OCI-M2 (cell line): ENCODE measurements around the gene ZNF524.
A peak's percentile ranks its signal among the peaks of the same experiment; 100 is the strongest.

Experiments used
- DNase-seq: peaks from one replicate; lab custom pipeline; 2025; ENCODE audit not compliant: unreplicated experiment; lab: John Stamatoyannopoulos, UW

Gene ZNF524

DNA sequence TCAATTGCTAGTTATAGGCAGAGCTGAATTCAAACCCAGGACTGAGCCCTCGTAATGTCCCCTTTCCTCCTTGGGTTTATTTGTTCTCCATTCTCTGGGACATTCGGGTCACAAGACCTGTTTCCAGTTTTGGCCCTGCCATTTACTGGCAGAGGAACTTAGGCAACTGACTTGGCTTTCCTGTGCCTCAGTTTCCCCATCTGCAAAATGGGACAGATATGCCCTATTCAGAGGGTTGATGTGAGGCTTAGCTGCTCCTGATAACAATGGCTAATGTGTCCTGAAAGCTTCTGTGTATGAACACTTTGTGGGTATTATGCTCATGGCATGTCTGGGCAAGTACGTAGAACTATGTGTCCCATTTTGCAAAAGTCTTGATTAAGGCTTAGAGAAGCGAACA lies 996 bp downstream of the ZNF524 start:
- no peak for DNase-seq

DNA sequence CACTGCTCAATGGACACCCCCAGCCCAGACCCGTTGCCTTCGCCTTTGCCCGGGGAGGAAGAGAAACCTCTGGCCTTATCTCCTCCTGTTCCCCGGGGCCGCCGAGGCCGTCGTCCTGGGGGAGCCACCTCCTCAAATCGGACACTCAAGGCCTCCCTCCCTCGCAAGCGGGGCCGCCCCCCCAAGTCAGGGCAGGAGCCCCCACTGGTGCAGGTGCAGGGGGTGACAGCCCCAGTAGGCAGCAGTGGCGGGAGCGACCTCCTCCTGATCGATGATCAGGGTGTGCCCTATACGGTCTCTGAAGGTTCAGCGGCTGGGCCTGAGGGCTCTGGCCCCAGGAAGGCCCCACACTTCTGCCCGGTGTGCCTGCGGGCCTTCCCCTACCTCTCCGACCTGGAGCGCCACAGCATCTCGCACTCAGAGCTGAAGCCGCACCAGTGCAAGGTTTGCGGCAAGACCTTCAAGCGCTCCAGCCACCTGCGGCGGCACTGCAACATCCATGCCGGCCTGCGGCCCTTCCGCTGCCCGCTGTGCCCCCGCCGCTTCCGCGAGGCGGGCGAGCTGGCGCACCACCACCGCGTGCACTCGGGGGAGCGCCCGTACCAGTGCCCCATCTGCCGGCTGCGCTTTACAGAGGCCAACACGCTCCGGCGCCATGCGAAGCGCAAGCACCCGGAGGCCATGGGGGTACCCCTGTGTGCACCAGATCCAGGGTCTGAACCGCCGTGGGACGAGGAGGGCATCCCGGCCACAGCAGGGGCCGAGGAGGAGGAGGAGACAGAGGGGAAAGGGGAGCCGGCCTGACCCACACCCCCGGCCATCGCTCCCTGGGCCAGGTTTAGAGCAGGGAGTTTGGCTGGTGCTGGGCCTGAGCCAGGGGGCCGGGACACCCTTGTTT lies 2.3 kb downstream of the ZNF524 start:
- DNase-seq = no peak

- no peak for DNase-seq
These were observed 3.0 kb downstream of the ZNF524 start for GRCh38 chr19:55603115-55603514.

GRCh38 chr19:55603581-55604292 lies 3.6 kb downstream of the ZNF524 start:
- DNase-seq = no peak

- DNase-seq = peak; percentile 96
These were observed 5.1 kb downstream of the ZNF524 start for GRCh38 chr19:55605207-55605636.

GRCh38 chr19:55605637-55606470 lies 5.8 kb downstream of the ZNF524 start, which contains the start of gene ZNF865:
Gene ZNF865, plus strand, starts transcription at chr19:55605647. Its CDS starts 7,972 bp downstream, at chr19:55613619.
- DNase-seq = no peak

DNA sequence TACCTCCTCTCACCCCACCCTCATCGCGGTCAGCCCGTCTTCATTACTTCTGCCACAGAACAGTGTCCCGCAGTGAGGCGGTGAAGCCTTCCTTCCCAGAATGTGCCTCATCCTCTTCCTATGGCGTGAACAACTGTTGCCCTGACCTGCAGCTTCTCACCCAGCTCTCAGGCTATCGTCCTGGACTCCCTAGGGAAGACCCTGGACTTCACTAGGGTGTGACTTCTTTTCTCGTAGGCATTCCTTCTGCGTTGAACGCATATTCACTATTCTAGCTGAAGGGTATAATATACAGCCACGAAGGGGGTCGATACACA lies 6.3 kb downstream of the ZNF524 start:
- DNase-seq = no peak

DNA sequence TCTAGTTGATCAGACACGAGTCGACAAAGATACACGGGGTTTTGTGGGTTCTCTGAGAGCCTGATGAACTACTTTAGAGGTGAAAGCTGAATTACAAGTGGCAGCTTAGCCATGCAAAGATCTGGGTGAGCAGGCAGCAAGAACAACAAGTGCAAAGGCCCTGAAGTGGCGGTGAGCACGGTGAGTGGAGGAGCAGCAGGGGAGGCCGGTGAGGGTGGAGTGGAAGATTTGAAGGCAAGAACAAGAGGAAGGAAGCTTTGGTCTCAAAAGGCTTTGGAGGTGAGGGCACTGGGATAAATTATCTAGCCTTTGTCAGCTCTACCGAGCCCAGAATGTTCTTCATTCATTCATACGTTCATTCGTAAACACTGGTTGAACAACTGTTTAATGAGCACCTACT lies 6.7 kb downstream of the ZNF524 start:
- no peak for DNase-seq

DNA sequence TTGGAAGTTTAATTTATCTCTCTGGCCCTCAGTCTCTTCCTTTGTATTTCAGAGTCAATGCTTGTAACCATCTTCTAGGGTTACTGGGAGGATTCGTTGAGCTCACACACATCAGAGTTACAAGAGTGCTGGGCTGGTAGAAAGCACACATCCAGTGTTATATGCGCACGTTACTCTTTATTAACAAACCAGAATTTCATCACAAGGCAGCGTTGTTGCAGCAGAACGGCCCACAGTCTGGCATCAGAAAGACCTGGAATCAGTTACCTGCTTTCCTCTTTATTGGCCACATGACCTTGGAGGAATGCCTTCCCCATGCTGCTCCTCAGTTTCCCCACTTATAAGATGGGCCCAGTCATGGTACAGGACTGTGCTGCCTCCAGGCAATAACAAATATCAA lies 9.2 kb downstream of the ZNF524 start:
- DNase-seq = no peak

DNA sequence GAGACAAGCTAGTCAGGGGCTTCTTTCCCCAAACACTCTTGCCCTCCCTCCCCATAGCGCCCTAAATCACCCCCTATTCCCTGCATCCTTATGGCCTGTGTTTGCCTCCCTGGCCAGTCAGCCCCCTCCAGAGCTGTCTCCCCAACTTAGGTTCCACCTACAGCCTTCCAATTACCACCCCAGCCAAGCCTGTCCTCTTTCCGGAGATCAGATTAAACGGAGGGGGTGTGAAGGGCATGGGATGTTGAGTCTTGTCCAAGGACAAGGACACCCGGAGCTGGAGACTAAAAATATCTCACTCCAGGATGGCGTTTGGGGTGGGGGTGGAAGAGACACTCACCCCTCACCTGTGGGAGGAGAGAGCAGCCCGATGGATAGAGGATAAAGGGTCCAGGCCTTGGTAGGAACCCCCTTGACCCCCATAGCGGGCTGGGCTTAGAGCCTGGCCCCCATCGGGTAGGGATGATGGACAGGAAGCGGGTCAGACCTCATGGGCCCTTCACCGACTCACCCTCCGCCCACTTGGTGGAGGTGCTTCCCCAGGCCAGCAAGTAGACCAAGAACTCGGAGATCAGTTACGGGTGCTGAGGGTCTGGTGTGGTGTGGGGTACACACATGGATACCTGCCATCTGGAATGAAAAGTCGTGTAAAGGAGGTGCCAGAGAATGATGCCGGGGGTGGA lies 11.4 kb downstream of the ZNF524 start:
- no peak for DNase-seq

- no peak for DNase-seq
These were observed 12.0 kb downstream of the ZNF524 start for GRCh38 chr19:55611983-55612645.

DNA sequence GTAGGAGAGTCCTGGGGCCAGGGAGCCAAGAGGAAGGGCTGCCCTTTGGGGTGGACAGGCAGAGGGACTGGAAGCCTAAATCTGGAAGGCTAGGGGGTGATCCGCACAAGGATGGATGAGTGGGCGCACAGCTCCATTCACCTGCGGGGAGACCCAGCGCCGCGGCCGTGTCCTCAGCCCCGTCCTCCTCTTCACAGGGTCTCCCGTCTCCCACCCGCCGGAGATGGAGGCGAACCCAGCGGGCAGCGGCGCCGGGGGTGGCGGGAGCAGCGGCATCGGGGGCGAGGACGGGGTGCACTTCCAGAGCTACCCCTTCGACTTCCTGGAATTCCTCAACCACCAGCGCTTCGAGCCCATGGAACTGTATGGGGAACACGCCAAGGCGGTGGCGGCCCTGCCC lies 13.3 kb downstream of the ZNF524 start:
- DNase-seq = no peak

GRCh38 chr19:55613930-55614710 lies 14.0 kb downstream of the ZNF524 start:
- no peak for DNase-seq

DNA sequence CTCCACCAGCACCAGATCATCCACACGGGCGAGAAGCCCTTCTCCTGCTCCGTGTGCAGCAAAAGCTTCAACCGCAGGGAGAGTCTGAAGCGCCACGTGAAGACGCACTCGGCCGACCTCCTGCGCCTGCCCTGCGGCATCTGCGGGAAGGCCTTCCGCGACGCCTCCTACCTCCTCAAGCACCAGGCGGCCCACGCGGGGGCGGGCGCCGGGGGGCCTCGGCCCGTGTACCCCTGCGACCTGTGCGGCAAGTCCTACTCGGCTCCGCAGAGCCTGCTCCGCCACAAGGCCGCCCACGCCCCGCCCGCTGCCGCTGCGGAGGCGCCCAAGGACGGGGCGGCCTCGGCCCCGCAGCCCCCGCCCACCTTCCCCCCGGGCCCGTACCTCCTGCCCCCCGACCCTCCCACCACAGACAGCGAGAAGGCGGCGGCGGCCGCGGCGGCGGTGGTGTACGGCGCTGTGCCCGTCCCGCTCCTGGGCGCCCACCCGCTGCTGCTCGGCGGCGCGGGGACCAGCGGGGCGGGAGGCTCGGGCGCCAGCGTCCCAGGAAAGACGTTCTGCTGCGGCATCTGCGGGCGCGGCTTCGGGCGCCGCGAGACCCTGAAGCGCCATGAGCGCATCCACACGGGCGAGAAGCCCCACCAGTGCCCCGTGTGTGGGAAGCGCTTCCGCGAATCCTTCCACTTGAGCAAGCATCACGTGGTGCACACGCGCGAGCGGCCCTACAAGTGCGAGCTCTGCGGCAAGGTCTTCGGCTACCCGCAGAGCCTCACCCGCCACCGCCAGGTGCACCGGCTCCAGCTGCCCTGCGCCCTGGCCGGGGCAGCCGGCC lies 14.8 kb downstream of the ZNF524 start:
- no peak for DNase-seq

GRCh38 chr19:55615543-55616394 lies 15.7 kb downstream of the ZNF524 start:
- no peak for DNase-seq

- DNase-seq = no peak
These were observed 16.3 kb downstream of the ZNF524 start for GRCh38 chr19:55616395-55616875.

- DNase-seq = no peak
These were observed 17.3 kb downstream of the ZNF524 start for GRCh38 chr19:55617426-55617825.

DNA sequence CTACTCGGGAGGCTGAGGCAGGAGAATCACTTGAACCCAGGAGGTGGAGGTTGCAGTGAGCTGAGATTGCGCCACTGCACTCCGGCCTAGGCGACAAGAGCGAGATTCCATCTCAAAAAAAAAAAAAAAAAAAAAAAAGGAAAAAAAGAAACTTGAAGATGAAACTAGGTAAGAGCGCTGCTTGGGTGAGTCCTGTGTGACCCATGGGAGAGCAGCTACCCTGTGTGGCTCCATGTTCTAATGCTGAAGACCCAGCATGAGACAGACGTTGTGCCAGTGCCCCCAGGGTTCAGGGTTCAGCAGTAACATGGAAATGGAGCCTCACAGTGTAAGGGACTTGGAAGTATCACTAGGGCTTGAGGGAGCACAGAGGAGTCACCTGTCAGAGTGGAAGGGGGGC lies 18.3 kb downstream of the ZNF524 start:
- no peak for DNase-seq
